ENCODE data around the gene SULT1A3. TPM values are rescaled to one million over a fixed set of nuclear protein-coding genes. Genes with fewer than 3 reads are reported as not detected.
"Not testable (repeated sequence)": the region's sequence is repeated elsewhere in the genome, so short reads cannot be mapped to it uniquely, and the experiment has no call there.

SULT1A3 gene
- total RNA-seq, 1 experiment from 2014 or later = 21.5 TPM

DNA sequence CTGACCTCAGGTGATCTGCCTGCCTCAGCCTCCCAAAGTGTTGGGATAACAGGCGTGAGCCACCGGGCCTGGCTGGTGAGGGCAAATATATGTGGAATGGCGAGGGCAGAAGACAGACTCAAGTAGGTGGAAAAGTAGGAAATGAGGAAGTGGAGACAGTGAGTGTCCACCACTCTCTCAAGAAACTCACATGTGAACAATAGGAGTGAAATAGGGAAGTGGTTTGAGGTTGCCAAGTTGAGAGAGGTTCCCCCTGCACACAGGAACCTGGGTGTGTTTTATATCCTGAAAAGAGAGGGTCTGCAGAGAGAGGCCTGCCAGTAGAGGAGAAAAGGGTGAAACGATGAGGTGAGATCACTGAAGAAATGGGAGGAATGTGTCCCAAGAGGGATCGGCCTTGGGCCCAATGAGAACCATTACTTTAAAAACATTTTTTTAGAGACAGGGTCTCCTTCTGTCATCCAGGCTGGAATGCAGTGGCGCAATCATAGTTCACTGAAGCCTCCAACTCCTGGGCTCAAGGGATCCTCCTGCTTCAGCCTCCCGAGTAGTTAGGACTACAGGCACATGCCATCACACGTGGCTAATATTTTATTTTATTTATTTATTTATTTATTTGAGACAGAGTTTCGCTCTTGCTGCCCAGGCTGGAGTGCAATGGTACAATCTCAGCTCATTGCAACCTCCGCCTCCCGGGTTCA lies 32.7 kb upstream of the SULT1A3 start:
- Histone ChIP-seq H3K27me3 (ENCODE audit: insufficient read depth, low read length) (no peaks in the 10 kb centered on the region), H2BK12ac (ENCODE audit: insufficient read length, low read depth, low read length) (no peak overlapping the region), H4K5ac (ENCODE audit: insufficient read length, low read depth, low read length) (no peak overlapping the region), H4K20me1 (ENCODE audit: control insufficient read depth, insufficient read depth, insufficient read length) (no peaks in the 10 kb centered on the region), H2BK20ac (ENCODE audit: low read depth, low read length, poor library complexity, severe bottlenecking) (no peak overlapping the region), H4K8ac (replicated peaks; ENCODE audit: insufficient read length, low read depth, low read length) (no peak overlapping the region), H2BK5ac (ENCODE audit: insufficient read length, low read length) (no peak overlapping the region), H3K4me1 (ENCODE audit: insufficient read depth, low read length) (no peaks in the 10 kb centered on the region), H3K27ac (ENCODE audit: insufficient read length, low read depth, low read length) (no peak overlapping the region), H4K91ac (ENCODE audit: insufficient read length, low read depth, low read length) (no peak overlapping the region), H3K4ac (ENCODE audit: low read depth, low read length) (no peak overlapping the region), H2BK15ac (ENCODE audit: low read depth, low read length) (no peak overlapping the region), H3K14ac (ENCODE audit: insufficient read depth, low read length) (no peak overlapping the region), H3K18ac (ENCODE audit: insufficient read length, low read depth, low read length) (no peak overlapping the region), H2BK120ac (ENCODE audit: low read depth, low read length, poor library complexity, severe bottlenecking) (no peak overlapping the region), H3K4me2 (ENCODE audit: insufficient read depth, insufficient read length, low read length) (no peak overlapping the region), H3K23ac (ENCODE audit: insufficient read length, low read depth, low read length) (no peak overlapping the region), H3K23me2 (ENCODE audit: insufficient read length, low read depth, low read length, poor library complexity, severe bottlenecking) (no peaks in the 10 kb centered on the region), H3K79me1 (ENCODE audit: insufficient read depth, low read depth, low read length, poor library complexity, severe bottlenecking) (no peaks in the 10 kb centered on the region), H2AFZ (ENCODE audit: low read length) (no peak overlapping the region), H3K79me2 (ENCODE audit: insufficient read depth, low read length) (no peaks in the 10 kb centered on the region), H3T11ph (ENCODE audit: low read length) (no peak overlapping the region), H3K56ac (ENCODE audit: insufficient read length, low read depth, low read length) (no peak overlapping the region), H2AK5ac (ENCODE audit: insufficient read length, low read length) (no peak overlapping the region), H3K9ac (ENCODE audit: extremely low read depth, insufficient read length, low read length) (no peak overlapping the region), H3K9me3 (ENCODE audit: control insufficient read depth, low read depth, low read length) (no peaks in the 10 kb centered on the region)
- no peak for DNase-seq
- no CpG with 5 or more reads among the region's 11 CpGs for WGBS (ENCODE audit: extremely low coverage, insufficient read length, low lambda C conversion rate)
- Mint-ChIP-seq H3K9me3 (peaks cover 5 to 7% of the 10 kb centered on the region in 2 experiments), H3K27ac (no peak overlapping the region; a peak in 1 of 7 replicates), H3K4me3 (no peak overlapping the region), H3K27me3 (ENCODE audit: low read depth) (peaks cover 3% of the 10 kb centered on the region; the same call in 1 of the 2 replicates), H3K4me1 (no peaks in the 10 kb centered on the region), H3K36me3 (ENCODE audit: insufficient read depth in 1 of 3, low read depth in 3 of 3) (peaks cover 2 to 4% (median 2%) of the 10 kb centered on the region in 3 experiments; a peak in 5 of 7 replicates)
- TF ChIP-seq, protein P1, sequence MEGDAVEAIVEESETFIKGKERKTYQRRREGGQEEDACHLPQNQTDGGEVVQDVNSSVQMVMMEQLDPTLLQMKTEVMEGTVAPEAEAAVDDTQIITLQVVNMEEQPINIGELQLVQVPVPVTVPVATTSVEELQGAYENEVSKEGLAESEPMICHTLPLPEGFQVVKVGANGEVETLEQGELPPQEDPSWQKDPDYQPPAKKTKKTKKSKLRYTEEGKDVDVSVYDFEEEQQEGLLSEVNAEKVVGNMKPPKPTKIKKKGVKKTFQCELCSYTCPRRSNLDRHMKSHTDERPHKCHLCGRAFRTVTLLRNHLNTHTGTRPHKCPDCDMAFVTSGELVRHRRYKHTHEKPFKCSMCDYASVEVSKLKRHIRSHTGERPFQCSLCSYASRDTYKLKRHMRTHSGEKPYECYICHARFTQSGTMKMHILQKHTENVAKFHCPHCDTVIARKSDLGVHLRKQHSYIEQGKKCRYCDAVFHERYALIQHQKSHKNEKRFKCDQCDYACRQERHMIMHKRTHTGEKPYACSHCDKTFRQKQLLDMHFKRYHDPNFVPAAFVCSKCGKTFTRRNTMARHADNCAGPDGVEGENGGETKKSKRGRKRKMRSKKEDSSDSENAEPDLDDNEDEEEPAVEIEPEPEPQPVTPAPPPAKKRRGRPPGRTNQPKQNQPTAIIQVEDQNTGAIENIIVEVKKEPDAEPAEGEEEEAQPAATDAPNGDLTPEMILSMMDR (conservative IDR thresholded peaks at IDR 0.05) = no peak

DNA sequence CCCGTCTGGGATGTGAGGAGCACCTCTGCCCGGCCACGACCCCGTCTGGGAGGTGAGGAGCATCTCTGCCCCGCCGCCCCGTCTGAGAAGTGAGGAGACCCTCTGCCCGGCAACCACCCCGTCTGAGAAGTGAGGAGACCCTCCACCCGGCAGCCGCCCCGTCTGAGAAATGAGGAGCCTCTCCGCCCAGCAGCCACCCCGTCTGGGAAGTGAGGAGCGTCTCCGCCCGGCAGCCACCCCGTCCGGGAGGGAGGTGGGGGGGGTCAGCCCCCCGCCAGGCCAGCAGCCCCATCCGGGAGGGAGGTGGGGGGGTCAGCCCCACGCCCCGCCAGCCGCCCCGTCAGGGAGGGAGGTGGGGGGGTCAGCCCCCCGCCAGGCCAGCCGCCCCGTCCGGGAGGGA lies 30.3 kb upstream of the SULT1A3 start:
- H3K79me2 ChIP-seq (ENCODE audit: insufficient read depth, low read length); H3K4ac ChIP-seq (ENCODE audit: low read depth, low read length); H2BK15ac ChIP-seq (ENCODE audit: low read depth, low read length); H4K8ac ChIP-seq (replicated peaks; ENCODE audit: insufficient read length, low read depth, low read length); H3K27me3 Mint-ChIP-seq (ENCODE audit: low read depth); H3K4me2 ChIP-seq (ENCODE audit: insufficient read depth, insufficient read length, low read length); H3K18ac ChIP-seq (ENCODE audit: insufficient read length, low read depth, low read length); H4K5ac ChIP-seq (ENCODE audit: insufficient read length, low read depth, low read length); H3K9me3 Mint-ChIP-seq; H3K79me1 ChIP-seq (ENCODE audit: insufficient read depth, low read depth, low read length, poor library complexity, severe bottlenecking); H2AK5ac ChIP-seq (ENCODE audit: insufficient read length, low read length); H3K56ac ChIP-seq (ENCODE audit: insufficient read length, low read depth, low read length); H3K9ac ChIP-seq (ENCODE audit: extremely low read depth, insufficient read length, low read length); H2BK20ac ChIP-seq (ENCODE audit: low read depth, low read length, poor library complexity, severe bottlenecking); H2AFZ ChIP-seq (ENCODE audit: low read length); H3K27ac ChIP-seq (ENCODE audit: insufficient read length, low read depth, low read length); H3K4me1 ChIP-seq (ENCODE audit: insufficient read depth, low read length); H4K91ac ChIP-seq (ENCODE audit: insufficient read length, low read depth, low read length); H3T11ph ChIP-seq (ENCODE audit: low read length); H2BK5ac ChIP-seq (ENCODE audit: insufficient read length, low read length); H3K27ac Mint-ChIP-seq; H3K4me3 Mint-ChIP-seq; H3K23ac ChIP-seq (ENCODE audit: insufficient read length, low read depth, low read length); H3K4me1 Mint-ChIP-seq; H3K9me3 ChIP-seq (ENCODE audit: control insufficient read depth, low read depth, low read length); H3K14ac ChIP-seq (ENCODE audit: insufficient read depth, low read length); H2BK12ac ChIP-seq (ENCODE audit: insufficient read length, low read depth, low read length); H2BK120ac ChIP-seq (ENCODE audit: low read depth, low read length, poor library complexity, severe bottlenecking); H3K23me2 ChIP-seq (ENCODE audit: insufficient read length, low read depth, low read length, poor library complexity, severe bottlenecking); DNase-seq; H3K27me3 ChIP-seq (ENCODE audit: insufficient read depth, low read length); H4K20me1 ChIP-seq (ENCODE audit: control insufficient read depth, insufficient read depth, insufficient read length); H3K36me3 Mint-ChIP-seq (ENCODE audit: insufficient read depth in 1 of 3, low read depth in 3 of 3): not testable (repeated sequence)
- WGBS (ENCODE audit: extremely low coverage, insufficient read length, low lambda C conversion rate) = no CpG with 5 or more reads among the region's 29 CpGs
